Ureter (tissue), 1 donor: ENCODE measurements around the gene FBXO21. TPM values are rescaled to one million over a fixed set of nuclear protein-coding genes. Genes with fewer than 3 reads are reported as not detected.
A peak's percentile ranks its signal among the peaks of the same experiment; 100 is the strongest.
"Not testable (repeated sequence)": the region's sequence is repeated elsewhere in the genome, so short reads cannot be mapped to it uniquely, and the experiment has no call there.

Experiments used
- DNase-seq: peaks from one replicate; pipeline ENCODE4 v3.0.0-alpha.2; 2020; ENCODE audit warnings: low spot score
- total RNA-seq: library from RNA; stranded (reverse); gene quantifications from one replicate; pipeline ENCODE4 v1.2.4, GENCODE V29; 2023
- donor health status: DM: yes; HTN: yes; CAD: no.

FBXO21 gene, protein sequence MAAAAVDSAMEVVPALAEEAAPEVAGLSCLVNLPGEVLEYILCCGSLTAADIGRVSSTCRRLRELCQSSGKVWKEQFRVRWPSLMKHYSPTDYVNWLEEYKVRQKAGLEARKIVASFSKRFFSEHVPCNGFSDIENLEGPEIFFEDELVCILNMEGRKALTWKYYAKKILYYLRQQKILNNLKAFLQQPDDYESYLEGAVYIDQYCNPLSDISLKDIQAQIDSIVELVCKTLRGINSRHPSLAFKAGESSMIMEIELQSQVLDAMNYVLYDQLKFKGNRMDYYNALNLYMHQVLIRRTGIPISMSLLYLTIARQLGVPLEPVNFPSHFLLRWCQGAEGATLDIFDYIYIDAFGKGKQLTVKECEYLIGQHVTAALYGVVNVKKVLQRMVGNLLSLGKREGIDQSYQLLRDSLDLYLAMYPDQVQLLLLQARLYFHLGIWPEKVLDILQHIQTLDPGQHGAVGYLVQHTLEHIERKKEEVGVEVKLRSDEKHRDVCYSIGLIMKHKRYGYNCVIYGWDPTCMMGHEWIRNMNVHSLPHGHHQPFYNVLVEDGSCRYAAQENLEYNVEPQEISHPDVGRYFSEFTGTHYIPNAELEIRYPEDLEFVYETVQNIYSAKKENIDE
- 47.1 TPM for total RNA-seq

DNA sequence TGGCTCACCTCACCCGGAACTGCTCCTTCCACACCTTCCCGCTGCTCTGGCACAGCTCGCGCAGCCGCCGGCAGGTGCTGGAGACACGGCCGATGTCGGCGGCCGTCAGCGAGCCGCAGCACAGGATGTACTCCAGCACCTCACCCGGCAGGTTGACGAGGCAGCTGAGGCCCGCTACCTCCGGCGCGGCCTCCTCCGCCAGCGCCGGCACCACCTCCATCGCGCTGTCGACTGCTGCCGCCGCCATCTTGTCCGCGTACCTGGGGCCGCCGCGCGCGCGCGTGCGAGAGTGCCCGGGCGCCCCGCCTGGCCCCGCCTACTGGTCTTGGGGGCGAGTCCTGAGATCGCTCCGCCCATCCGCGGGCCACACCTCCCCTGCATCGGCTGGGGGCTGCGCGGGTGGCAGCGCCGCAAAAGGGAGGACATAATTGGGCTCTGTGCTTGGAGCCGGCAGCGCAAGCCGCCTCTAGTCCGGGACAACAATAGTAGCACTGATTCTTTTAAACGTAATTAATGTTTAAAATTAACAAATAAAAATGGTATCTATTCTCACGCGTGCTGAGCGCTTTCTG is at the start of gene FBXO21:
Gene FBXO21, minus strand, starts transcription at position 261 of the 572 bp plus-strand sequence. Its CDS starts 14 bp downstream, at position 247.
- DNase-seq, result peak; percentile 92

DNA sequence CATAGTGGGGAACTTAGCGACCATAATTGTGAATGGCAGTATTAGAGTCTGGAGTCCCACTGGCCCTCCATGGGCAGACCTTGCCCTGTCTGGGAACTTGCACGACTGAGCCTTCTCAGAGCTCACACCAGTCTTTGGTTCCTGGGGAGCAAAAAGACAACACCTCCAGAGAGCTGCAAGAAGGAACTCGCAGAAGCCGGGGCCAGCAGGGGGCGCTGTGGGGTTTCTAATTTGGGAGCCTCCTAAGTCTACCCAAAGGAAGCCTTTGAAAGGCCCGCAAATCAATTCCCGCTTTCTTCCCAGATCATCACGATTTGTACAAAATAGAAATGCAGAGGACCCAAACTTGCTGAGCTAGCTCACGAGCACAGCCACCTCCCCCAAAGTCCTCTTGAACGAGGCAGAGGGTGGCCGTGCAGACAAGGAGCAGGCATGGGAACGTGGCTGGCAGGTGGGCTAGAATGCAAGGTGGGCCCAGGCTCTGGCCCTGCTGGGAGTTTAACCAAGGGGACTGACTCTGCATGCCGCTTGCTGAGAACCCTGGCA is 46.3 kb upstream of the FBXO21 start:
- DNase-seq, result peak; percentile 81

DNA sequence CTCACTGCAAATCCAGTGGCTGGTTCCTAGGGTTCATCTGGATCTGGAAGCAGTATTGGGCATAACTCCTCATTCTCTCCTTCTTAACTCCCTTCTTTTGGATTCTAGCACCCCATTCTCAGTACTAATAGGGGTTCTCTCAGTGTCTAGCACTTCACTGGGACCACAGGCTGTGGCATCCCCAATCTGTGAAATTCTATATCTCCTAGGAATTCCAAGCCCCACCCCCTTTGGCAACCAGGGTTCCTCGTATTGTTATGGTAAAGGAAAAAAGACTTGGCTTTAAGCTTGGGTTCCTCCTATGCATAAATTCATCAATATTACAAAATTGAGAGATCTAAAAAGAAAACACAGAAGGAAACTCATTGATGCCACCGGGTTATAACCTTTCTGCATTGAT is 45.0 kb upstream of the FBXO21 start:
- DNase-seq, result no peak

DNA sequence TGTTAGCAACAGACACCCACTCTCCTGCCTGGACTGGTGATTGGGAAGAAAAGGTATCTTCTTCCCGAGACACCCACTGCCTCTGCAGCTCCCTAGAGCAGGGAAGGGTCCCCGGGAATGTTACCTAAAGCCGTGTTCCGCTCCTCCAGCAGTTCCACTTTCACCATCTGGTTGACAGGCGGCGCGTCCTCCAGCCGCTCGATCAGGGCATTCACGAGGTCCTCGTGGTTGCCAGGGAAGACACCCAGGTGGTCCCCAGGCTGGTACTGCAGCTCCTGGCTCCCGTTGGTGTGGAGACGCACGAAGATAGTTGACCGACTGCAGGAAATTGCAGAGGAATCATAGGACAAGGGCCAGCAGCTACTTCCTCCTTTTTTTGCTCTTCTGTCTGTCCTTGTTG is 44.2 kb upstream of the FBXO21 start:
- no peak for DNase-seq

DNA sequence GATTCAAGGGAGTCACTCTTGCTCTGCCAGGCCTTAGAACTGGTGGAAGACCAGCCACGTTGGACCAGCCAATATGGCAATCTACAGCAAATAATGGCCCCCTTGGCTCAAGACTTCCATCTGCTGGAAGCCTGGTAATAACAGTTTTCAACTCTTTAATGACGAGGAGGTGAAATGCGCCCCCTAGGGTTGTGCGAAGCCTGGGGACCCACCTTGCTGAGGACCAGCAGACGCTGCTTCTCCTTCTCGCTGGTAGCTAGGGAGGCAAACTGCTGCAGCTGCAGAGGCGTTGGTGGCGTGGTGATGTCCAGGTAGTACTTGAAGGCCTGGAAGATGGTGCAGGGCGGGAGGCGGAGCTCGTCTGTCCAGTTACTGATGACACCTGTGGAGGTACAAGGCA is 41.5 kb upstream of the FBXO21 start:
- no peak for DNase-seq

DNA sequence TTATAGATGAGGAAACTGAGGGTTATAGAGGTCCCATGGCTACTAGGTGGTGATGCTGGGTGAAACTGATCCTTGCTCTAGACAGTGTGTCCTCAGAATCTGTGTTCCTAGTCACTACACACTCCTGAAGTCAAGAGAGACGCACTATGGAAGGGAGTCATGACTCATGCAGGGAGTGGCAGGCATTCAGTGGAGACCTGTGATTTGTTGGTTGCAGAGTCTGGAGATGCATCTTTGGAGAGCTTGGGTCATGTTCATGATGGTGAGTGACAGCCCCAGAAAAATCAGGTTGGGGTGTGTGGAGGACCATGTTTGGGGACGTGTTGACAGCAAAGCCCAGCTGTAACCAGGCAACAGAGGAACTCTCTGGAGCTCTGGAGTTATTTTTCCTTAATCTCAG is 38.0 kb upstream of the FBXO21 start:
- DNase-seq, result no peak

DNA sequence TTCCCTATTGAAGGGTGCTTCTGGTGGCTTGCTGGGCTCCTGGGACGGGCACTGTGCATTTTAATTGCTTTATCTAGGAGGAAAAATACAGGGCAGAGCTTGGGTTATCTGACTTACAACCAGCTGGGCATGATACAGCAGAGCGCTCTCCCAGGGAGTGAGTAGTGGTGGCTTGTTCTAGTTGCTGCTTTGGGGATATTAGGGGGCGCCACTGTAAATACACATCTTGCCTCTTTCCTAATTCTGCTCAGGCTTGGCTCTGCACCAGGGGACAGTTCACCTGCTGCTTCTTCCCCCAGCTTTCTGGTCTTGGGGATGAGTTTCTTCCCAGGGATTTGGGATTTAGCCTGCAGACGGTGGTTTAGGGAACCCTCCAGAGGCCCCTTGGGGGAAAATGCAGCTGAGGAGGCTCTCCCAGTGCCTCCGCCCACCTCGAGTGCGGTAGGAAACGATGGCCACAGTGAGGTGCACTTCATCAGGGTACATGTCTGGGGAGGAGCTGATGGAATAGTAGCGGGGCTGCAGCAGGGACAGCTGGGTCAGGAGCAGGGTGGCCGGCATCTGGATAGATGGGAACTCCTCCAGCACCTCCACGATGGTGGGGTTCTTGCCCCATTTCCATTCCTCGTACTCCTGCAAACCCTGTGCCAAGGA is 36.9 kb upstream of the FBXO21 start:
- no peak for DNase-seq

DNA sequence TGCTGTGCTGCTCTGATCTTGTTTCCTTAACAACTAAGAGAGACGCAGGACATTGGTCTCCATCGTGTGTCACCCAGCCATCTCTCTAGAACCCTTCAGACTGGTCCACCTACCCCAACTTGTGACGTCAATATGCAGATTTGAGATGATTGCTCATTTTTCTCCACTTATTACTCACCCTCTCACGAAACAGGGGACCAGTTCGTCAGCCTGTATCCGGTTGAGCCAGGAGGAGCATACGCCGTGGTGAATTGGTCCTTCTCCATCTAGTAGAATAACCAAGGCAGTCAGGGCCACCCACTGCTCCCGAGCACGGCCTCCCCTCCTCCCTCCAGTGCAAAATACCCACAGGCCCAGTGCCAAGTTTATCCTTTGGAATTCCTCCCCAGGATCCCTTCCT is 36.2 kb upstream of the FBXO21 start:
- no peak for DNase-seq

DNA sequence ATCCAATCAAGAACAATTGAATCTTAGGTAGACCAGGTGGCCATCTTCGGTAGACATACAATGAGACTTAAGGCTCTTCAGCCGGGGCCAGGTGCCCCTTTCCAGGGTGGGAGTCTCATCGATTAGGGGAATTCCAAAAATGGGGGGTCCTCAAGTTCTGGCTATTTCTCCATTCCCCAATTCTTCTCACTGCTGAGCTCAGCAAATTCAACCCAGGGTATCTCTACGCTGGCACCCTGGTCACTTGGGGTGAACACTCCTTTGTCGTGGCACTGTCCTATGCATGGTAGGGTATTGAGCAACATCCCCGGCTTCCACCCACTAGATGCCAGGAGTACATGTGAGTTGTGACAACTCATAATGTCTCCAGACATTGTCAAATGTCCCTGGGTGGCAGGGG is 34.9 kb upstream of the FBXO21 start:
- DNase-seq, result no peak

DNA sequence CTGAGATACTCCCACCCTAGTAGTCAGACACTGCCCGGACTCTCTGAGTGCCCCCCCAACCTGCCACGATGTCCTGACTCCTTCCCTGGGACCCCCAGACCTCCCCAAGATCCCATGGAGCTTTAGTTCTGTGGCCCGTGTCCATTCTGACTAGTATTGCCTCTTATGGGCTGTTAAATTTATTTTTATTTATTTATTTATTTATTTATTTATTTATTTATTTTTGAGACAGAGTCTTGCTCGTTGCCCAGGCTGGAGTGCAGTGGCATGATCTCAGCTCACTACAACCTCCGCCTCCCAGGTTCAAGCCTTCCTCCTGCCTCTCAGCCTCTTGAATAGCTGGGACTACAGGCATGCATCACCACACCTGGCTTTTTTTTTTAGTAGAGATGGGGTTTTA is 30.7 kb upstream of the FBXO21 start:
- DNase-seq, result not testable (repeated sequence)

DNA sequence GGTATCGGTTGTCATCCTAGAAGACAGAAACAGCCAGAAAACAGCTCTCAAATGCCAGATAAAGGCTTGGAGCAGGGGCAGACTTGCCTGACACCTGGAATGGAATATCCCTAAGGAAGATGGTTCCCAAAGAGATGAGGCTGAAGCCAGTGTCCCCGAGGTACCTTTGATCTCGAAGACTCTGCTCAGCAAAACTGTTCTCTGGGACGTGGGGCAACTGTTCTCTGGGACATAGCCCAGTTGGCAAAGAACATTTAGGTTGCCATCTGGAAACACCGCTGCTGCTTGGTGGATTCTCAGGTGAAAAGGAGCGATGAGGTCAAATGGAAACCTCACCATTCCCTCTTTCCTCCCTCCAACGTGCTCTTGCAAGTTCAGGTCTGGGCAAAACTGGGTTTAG is 27.9 kb upstream of the FBXO21 start:
- DNase-seq, result no peak

DNA sequence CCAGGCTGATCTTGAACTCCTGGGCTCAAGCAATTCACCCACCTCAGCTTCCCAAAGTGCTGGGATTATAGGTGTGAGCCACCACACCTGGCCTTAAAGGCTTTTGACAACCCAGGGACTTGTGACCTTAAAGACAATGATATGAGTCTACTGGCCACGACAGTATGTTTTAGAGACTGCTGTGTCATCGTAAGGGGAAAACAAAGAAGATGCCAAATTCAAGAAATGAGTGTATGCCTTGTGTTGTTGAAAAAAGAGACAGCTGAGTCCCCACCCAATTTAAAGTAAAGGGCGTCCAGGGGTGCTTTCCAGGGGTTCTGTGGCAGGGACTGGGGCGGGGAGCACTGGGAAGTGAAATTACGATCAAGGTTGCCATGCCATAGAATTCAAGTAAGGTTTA is 26.4 kb upstream of the FBXO21 start:
- no peak for DNase-seq

DNA sequence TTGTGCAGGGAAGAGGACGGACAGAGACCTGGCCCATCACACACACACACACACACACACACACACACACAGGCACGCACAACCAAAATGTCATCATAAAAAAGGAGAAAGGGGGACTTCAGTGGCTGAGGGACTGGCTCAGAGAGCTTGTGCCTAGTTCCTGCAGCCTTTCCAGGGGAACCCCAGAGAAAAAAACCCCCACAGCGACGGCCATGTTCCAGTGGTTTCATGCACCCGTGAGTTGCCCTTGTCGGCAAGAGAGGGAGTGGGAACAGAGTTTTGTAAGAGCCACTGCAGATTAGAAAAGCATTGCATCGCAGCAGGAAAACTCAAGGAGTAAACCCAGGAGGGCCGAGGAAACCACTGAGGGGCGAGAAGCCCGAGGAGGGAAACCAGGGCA is 24.5 kb upstream of the FBXO21 start:
- no peak for DNase-seq

DNA sequence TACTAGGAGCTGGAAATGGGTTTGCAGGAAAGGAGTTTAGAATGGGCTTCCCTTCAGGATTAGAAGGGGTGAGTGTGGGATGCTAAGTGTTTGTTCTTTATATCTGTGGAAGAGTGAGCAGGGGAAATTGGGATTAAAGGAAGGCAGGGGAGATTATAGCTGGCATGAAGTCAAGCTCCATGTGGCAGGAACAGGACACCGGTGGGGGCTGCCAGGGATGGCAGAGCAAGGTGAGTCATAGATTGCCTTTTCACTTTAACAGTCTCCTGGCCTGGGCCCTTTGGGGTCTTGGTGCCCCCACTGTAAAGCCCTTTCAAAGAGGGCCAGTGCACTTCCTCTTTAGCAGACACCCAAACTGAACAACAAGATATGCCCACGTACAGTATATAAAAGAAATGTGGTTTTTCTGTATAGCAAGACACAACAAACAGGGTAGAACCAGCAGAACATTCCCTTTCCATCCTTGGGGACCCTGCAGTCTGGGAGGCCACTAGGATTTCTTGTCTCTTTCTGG is 23.1 kb upstream of the FBXO21 start:
- DNase-seq, result no peak

DNA sequence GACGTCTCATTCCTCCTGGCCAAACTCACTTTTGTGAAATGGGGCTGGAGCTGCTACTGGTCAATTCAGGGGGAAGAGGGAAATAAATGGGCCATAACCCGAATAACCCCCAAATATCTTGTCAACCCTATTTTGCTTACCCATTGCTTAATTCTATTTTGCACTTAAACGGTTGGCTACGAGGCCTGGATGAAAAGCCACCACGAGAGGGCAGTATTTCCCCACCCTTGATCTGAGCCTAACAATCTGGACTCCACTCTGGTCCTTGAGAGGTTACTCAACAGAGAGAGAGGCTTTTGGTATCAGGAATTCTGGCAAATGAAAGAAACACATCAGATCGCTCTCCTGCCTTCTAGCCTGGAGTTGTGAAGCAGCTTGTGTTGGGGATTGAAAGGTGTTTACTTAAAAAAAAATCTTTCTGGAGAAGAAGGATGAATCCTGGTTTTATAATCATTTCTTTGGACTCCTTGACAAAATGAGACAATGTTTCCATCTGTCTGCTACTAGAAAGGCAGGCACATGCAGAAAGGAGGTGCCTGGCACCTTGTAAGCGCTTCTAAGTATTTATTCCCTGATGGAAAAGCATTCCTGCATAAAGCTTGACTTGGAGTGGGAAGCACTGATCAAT is 22.4 kb upstream of the FBXO21 start:
- DNase-seq, result peak; percentile 74

DNA sequence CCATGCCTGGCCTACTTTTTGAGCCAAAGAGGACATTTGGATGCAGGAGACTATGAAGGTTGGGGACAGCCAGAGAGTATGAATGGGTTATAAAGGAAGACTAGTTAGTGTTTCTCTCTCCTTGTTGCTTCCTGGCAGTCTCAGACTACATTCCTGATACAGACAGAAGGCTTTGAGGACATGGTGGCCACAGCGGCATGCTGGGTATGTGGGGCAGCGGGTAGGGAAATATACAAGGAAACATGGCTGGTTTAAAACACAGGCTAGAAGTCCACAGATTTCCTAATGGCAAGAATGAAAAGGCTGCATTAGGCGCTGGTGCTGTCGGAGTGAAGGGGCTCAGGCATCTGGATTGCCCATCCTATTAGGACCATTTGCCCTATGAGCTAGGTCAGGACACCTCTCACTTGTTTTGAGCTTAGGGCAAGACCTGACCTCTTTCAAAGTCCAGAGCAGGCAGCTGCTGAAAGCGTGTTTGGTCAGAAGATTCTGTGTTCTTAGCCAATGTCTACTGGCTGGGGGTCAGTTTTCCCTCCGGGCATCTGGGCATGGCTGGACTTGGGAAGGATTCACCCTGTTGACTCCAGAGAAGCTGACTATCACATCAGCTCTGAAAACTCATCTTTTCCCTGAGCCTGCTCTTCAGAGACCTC is 20.1 kb upstream of the FBXO21 start:
- no peak for DNase-seq

DNA sequence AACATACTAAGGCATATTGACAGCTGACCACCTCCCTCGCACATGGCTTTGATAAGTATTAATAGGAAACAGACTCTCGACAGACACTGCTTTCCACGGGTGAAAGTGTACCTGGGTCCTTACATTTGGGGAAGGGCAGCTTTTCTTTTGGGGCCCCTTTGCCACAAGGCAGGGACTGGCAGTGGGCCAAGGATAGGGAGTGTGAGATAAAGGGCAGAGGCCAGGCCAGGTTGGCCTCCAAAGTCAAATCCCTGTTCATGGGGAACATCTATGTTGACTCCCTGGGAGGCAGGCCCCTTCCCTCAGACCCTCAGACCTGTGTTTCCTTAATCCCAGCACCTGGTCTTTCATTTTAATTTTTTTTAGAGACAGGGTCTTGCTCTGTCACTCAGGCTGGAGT is 19.4 kb upstream of the FBXO21 start:
- DNase-seq, result no peak

DNA sequence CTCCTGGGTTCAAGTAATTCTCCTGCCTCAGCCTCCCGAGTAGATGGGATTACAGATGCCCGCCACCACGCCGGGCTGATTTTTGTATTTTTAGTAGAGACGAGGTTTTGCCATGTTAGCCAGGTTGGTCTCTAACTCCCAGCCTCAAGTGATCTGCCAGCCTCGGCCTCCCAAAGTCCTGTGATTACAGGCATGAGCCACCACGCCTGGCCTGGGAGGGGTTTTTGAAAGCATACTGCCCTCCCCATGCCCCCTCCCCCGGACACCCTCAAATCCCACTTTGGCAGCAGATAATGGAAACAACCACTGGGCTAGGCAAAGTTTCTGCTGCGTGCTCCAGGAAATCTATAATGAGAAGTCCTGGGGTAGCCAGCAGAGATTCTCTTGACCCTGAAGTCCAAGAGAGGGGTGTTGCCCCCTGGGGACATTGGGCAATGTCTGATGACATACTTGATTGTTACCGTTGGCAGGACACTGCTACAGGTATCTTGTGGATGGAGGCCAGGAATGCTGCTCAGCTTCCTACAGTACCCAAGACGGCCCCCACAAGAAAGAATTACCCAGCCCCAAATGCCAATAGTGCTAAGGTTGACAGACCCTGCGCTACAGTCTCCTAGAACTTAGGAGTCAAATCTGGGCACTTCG is 18.7 kb upstream of the FBXO21 start:
- DNase-seq, result no peak

DNA sequence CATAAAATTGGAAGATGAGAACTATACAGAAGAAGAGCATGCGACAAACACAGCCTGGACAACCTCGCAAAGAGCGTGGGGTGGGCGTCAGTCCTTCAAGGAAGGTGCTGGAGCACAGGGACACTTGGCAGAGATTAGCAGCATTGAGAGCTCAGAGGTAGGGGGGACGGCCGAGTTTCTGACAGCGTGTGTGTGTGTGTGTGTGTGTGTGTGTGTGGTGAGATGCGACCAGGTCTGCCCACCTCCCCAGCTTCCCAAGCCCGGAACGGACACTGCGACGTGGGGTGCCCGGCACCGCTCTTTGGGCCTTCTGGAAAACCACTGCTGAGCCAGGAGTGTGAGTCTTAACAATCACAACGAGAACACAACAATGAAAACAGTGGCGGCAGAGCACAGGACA is 17.9 kb upstream of the FBXO21 start:
- DNase-seq, result no peak

DNA sequence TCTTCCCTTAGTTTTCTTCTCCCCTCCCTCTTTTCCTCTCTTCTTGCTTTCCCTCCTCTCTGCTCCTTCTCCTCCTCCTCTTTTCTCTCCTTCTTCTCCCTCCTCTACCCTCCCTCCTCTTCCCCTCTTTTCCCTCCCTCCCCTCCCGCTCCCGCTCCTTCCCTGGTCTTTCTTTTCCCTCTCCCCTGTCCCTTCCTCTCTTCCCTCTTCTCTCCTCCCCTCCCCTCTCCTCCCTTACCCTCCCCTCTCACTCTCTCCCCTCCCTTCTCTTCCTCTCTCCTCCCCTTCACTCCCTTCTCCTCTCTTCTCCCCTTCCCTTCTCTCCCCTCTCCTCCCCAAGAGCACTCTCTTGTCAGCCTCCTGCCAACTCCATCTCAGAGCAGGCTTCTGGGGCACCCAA is 17.4 kb upstream of the FBXO21 start:
- DNase-seq, result no peak

DNA sequence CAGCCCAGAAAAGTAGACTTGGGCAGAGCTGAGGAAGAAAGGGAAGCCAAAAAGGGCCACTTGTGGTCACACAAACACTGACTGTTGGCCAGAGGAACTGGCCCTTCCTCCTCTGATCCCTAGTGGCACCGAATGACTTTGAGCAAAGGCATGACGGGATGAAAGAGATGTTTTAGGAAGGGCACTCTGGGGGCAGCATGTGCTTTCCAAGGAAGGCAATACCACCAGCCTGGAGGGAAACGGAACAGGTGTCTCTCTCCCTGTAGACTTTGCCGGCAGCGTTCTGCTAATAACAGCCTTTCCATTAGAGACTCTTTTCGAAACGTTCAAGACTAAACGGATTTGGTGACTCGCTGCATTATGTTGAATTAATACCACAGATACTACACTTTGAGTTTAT is 12.3 kb upstream of the FBXO21 start:
- DNase-seq, result no peak
